T-helper 1 cell treated with Interleukin-12 subunit alpha and Interleukin-12 subunit beta and Interleukin-4 antibody, amounts not matched to agents 30 μg/mL and 1 μg/mL, for 36 hours (primary cell): ENCODE measurements around the gene HELT.
"Not testable (repeated sequence)": the region's sequence is repeated elsewhere in the genome, so short reads cannot be mapped to it uniquely, and the experiment has no call there.

Source experiments
- H3K27ac Mint-ChIP-seq: one replicate; pipeline ENCODE4 v1.8.0; 2021; ENCODE audit warnings: mild to moderate bottlenecking, mixed read lengths
- H3K27me3 Mint-ChIP-seq: one replicate; pipeline ENCODE4 v1.8.0; 2021; ENCODE audit warnings: low read depth, mixed read lengths
- H3K36me3 Mint-ChIP-seq: one replicate; pipeline ENCODE4 v1.8.0; 2021; ENCODE audit warnings: low read depth, mixed read lengths
- H3K4me1 Mint-ChIP-seq: one replicate; pipeline ENCODE4 v1.8.0; 2021; ENCODE audit warnings: low read depth, mixed read lengths
- H3K4me3 Mint-ChIP-seq: one replicate; pipeline ENCODE4 v1.8.0; 2021; ENCODE audit warnings: mild to moderate bottlenecking, moderate library complexity, mixed read lengths
- H3K9me3 Mint-ChIP-seq: one replicate; pipeline ENCODE4 v1.8.0; 2021; ENCODE audit warnings: mixed read lengths

HELT gene, protein sequence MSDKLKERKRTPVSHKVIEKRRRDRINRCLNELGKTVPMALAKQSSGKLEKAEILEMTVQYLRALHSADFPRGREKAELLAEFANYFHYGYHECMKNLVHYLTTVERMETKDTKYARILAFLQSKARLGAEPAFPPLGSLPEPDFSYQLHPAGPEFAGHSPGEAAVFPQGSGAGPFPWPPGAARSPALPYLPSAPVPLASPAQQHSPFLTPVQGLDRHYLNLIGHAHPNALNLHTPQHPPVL

GRCh38 chr4:185017964-185018772 is at the start of gene HELT:
Gene HELT (plus strand): TSS chr4:185018490. CDS start chr4:185018929, 439 bp downstream.
- Mint-ChIP-seq H3K4me1 (peaks cover 21% of the 10 kb centered on the region), H3K36me3 (no peaks in the 10 kb centered on the region), H3K9me3 (no peaks in the 10 kb centered on the region), H3K27ac (peak within 1 kb of the TSS; percentile 57), H3K4me3 (no peak within 1 kb of the TSS), H3K27me3 (peaks cover 97% of the 10 kb centered on the region)

DNA sequence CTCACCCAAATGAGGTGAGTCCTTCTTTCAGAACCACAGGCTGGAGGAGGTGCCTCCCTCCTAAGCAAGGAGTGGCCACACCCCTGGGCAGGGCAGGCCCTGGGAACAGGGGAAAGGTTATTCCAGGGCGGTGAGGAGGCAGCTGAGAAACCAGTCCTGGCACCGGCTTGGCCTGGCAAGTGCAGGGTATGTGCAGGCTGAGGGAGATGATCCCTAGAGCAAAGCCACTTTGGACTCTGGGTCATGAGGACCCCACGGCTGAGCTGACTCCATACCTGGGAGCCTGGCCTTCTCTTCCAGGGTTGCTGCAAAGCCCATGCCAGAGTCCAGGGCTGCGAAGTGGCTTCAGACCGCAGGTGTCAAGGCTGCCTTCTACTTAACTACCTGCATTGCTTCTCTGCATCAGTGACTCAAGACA is 49.5 kb upstream of the HELT start:
- Mint-ChIP-seq H3K27ac (no peak overlapping the region), H3K9me3 (peaks cover 24% of the 10 kb centered on the region), H3K36me3 (peaks cover 9% of the 10 kb centered on the region), H3K4me1 (peaks cover 8% of the 10 kb centered on the region), H3K27me3 (peaks cover 18% of the 10 kb centered on the region), H3K4me3 (no peak overlapping the region)

DNA sequence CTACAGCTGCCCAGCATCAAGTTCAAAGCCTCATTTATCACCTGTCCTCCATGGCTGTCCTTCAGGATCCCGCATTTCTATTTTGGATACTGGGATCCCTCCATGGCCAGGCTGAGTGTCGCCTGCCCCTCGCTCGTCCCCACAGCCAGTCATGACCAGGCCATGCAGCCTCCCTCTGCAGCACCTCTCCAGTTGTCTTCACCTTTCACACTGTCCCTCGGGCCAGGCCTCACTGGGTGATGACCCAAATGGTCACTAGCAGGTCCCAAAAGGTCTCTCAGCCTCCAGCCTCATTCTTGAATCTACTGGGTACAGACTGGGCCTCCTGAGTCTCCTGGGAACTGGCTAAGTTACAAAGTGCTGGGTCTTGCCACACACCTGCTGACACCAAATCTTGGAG is 48.7 kb upstream of the HELT start:
- H3K27ac Mint-ChIP-seq = no peak overlapping the region
- H3K4me3 Mint-ChIP-seq = no peak overlapping the region
- peaks cover 9% of the 10 kb centered on the region for H3K36me3 Mint-ChIP-seq
- peaks cover 8% of the 10 kb centered on the region for H3K4me1 Mint-ChIP-seq
- H3K27me3 Mint-ChIP-seq = peaks cover 18% of the 10 kb centered on the region
- peaks cover 24% of the 10 kb centered on the region for H3K9me3 Mint-ChIP-seq

- H3K4me1 Mint-ChIP-seq = no peaks in the 10 kb centered on the region
- peaks cover 9% of the 10 kb centered on the region for H3K27me3 Mint-ChIP-seq
- peaks cover 2% of the 10 kb centered on the region for H3K36me3 Mint-ChIP-seq
- no peak overlapping the region for H3K4me3 Mint-ChIP-seq
- no peak overlapping the region for H3K27ac Mint-ChIP-seq
- H3K9me3 Mint-ChIP-seq = peaks cover 17% of the 10 kb centered on the region
Measured at GRCh38 chr4:184972991-184973390, 45.3 kb upstream of the HELT start.

DNA sequence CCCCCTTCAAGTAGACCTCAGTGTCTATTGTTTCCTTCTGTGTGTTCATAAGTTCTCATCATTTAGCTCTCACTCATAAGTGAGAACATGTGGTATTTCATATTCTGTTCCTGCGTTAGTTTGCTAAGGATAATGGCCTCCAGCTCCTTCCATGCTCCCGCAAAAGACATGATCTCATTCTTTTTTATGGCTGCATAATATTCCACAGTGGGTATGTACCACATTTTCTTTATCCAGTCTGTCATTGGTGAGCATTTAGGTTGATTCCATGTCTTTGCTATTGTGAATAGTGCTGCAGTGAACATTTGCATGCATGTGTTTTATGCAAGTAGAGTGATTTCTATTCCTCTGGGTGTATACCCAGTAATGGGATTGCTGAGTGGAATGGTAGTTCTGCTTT is 41.9 kb upstream of the HELT start:
- H3K9me3 Mint-ChIP-seq = peaks cover 17% of the 10 kb centered on the region

GRCh38 chr4:184977747-184978146 is 40.5 kb upstream of the HELT start:
- peaks cover 5% of the 10 kb centered on the region for H3K9me3 Mint-ChIP-seq
- H3K27ac Mint-ChIP-seq = no peak overlapping the region
- no peaks in the 10 kb centered on the region for H3K4me1 Mint-ChIP-seq
- no peaks in the 10 kb centered on the region for H3K36me3 Mint-ChIP-seq
- no peak overlapping the region for H3K4me3 Mint-ChIP-seq
- peaks cover 2% of the 10 kb centered on the region for H3K27me3 Mint-ChIP-seq

More for the DNA sequence above, 41.9 kb upstream of the HELT start:
- not testable (repeated sequence) for H3K4me1 Mint-ChIP-seq, H3K27ac Mint-ChIP-seq, H3K27me3 Mint-ChIP-seq, H3K36me3 Mint-ChIP-seq, H3K4me3 Mint-ChIP-seq

DNA sequence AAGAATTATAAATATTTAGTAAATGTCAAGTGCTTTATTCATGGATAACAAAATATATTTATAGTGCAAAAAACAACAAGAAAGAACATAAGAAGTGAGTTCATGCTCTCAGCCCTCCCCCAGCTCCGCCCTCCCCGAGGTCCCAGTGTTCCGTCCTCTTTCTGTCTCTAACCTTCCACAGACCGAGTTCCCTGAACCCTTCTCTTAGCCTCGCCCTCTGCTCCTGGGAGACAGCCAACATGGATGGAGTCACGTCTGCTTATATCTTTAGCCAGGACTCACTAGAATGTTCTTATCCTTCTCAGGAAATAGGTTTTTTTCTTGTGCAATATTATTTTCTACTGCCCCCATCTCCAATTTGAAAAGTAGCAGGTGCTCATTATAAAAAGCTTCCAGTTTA is 40.1 kb upstream of the HELT start:
- H3K9me3 Mint-ChIP-seq = peaks cover 3% of the 10 kb centered on the region
- H3K4me1 Mint-ChIP-seq = no peaks in the 10 kb centered on the region
- H3K27ac Mint-ChIP-seq = no peak overlapping the region
- H3K4me3 Mint-ChIP-seq = no peak overlapping the region
- peaks cover 4% of the 10 kb centered on the region for H3K27me3 Mint-ChIP-seq
- no peaks in the 10 kb centered on the region for H3K36me3 Mint-ChIP-seq

GRCh38 chr4:184979461-184980124 is 38.7 kb upstream of the HELT start:
- H3K4me3 Mint-ChIP-seq = no peak overlapping the region
- no peak overlapping the region for H3K27ac Mint-ChIP-seq
- no peaks in the 10 kb centered on the region for H3K36me3 Mint-ChIP-seq
- H3K9me3 Mint-ChIP-seq = peaks cover 3% of the 10 kb centered on the region
- H3K4me1 Mint-ChIP-seq = no peaks in the 10 kb centered on the region
- H3K27me3 Mint-ChIP-seq = peaks cover 5% of the 10 kb centered on the region

DNA sequence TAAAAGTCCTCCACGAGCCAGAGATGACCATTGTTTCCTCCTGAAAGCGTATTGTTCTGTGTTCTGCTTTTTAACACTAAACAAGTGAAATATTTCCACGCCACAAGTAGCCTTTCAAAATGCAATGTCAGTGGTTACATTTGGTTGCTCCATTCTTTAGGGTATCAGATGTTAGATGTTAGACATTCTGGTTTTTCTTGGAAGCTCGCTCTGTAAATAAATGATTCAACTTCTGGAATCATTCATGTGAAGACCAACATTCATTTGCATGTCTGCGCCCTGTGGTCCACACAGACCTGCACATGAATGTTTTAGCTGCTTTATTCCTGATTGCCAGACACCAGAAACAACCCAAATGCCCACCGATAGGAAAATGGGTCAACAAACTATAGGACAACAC is 38.0 kb upstream of the HELT start:
- Mint-ChIP-seq H3K36me3 (no peaks in the 10 kb centered on the region), H3K27me3 (peaks cover 5% of the 10 kb centered on the region), H3K9me3 (peaks cover 3% of the 10 kb centered on the region), H3K27ac (no peak overlapping the region), H3K4me3 (no peak overlapping the region), H3K4me1 (no peaks in the 10 kb centered on the region)

- Mint-ChIP-seq H3K4me1 (no peaks in the 10 kb centered on the region), H3K4me3 (no peak overlapping the region), H3K36me3 (no peaks in the 10 kb centered on the region), H3K27me3 (peaks cover 5% of the 10 kb centered on the region), H3K9me3 (no peaks in the 10 kb centered on the region), H3K27ac (no peak overlapping the region)
Measured at GRCh38 chr4:184983672-184984356, 34.5 kb upstream of the HELT start.

- Mint-ChIP-seq H3K9me3 (no peaks in the 10 kb centered on the region), H3K4me3 (no peak overlapping the region), H3K27ac (no peak overlapping the region), H3K36me3 (no peaks in the 10 kb centered on the region), H3K4me1 (no peaks in the 10 kb centered on the region), H3K27me3 (peaks cover 5% of the 10 kb centered on the region)
Measured at GRCh38 chr4:184987493-184988031, 30.7 kb upstream of the HELT start.

DNA sequence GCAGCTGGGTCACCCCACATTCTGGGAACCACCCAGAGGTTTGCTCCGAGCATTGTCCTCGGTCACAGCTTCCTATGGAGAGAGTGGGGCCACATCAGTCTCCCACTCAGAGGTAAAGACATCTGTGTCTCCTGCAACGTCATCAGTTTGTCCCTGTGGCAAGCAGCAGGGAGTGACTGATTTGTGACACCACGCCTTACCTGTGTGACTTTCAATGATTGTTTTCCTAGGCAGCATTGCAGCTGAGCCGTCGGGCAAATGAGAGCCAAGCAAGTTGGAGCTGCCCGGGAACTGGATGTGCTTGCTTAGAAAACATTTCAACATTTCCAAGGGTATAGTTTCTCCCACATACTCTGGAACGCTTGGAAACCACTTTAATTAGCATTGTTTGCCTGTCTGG is 29.7 kb upstream of the HELT start:
- Mint-ChIP-seq H3K4me1 (no peaks in the 10 kb centered on the region), H3K27ac (no peak overlapping the region), H3K27me3 (no peaks in the 10 kb centered on the region), H3K9me3 (no peaks in the 10 kb centered on the region), H3K4me3 (no peak overlapping the region), H3K36me3 (no peaks in the 10 kb centered on the region)

- not testable (repeated sequence) for H3K27ac Mint-ChIP-seq, H3K9me3 Mint-ChIP-seq, H3K4me3 Mint-ChIP-seq, H3K36me3 Mint-ChIP-seq, H3K4me1 Mint-ChIP-seq, H3K27me3 Mint-ChIP-seq
Measured at GRCh38 chr4:184989283-184989682, 29.0 kb upstream of the HELT start.

- not testable (repeated sequence) for H3K9me3 Mint-ChIP-seq, H3K27me3 Mint-ChIP-seq, H3K4me3 Mint-ChIP-seq, H3K27ac Mint-ChIP-seq, H3K36me3 Mint-ChIP-seq, H3K4me1 Mint-ChIP-seq
Measured at GRCh38 chr4:184990131-184990530, 28.2 kb upstream of the HELT start.
